GM10847 (cell line): ENCODE data around the gene TIGIT.

Experiments
- POLR2A ChIP-seq: IDR thresholded peaks from 2 replicates; pipeline ENCODE4 v1.6.1; 2011; ENCODE audit not compliant: insufficient read length; ENCODE audit errors: extremely low read depth

TIGIT gene

GRCh38 chr3:114332342-114333179 lies 38.7 kb downstream of the TIGIT start:
- TF ChIP-seq POLR2A = no peak

DNA sequence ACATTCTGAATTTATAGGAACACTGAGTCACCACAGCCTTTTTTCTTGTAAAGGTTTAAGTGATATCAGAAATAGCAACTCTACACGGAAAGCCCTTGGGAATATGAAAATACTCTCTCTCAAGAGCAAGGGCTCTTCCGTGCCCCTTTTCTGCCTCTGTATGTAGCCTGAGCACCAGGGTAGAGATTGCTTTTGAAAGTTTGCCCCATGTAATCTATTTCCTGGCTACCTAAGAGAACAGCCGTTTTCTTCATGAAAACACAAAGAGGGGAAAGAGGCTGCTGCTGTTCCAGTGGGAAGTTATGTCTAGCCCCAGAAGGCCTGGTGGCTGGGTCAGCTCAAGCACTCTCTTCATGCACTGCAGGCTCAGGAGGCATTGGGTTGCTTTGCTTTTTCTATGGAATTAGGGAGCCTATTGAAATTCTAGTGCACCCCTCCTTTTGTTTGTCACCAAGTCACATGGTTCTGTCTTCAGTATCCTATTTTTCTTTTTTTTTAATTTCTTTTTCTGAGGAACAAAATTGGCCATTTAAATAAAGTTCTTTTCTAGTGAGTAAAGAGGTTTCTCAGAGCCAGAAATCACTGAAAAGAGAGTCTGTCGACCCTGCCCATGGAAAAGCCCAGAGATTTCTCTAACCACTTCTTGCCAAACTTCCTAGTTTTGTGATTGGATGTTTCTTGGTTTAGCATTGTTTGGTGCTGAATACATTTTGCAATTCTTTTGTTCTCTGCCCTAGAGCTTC lies 39.5 kb downstream of the TIGIT start:
- TF ChIP-seq POLR2A = no peak

- TF ChIP-seq POLR2A = no peak
Measured at GRCh38 chr3:114333923-114334240, 40.1 kb downstream of the TIGIT start.

GRCh38 chr3:114336122-114336697 lies 42.4 kb downstream of the TIGIT start:
- TF ChIP-seq POLR2A = no peak

- no peak for TF ChIP-seq POLR2A
Measured at GRCh38 chr3:114336857-114337256, 43.0 kb downstream of the TIGIT start.

DNA sequence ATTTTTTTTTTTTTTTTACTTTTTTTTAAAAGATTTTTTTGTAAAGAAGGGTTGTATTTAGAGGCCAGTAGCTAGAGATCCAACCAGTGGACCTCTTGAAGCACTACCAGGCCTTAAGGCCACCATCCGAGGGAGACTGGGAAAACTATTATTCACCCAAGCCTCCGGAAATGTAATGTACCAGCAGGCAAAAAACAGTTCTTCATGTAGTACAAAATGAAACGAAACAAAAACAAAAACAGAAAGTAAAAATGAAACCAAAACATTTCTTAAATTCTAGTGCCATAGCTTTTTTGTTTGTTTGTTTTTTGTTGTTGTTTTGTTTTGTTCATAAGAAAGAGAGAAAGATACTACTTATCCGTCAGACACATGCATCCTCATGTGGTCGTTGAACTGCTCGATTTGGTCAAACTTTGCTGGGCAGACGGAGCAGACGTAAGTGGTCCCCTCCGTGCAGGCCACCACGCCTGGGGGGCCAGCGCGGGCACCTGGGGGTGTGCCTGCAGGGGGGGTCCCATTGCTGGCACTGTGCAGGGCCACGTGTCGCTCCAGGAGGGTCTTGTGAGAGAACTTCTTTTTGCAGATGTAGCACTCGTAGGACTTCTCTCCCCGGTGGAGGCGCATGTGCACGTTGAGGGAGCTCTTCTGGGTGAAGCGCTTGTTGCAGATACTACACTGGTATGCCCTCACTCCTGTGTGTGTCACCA lies 45.0 kb downstream of the TIGIT start:
- no peak for TF ChIP-seq POLR2A

GRCh38 chr3:114344492-114344891 lies 50.7 kb downstream of the TIGIT start:
- TF ChIP-seq POLR2A = no peak

- no peak for TF ChIP-seq POLR2A
Measured at GRCh38 chr3:114350271-114350670, 56.4 kb downstream of the TIGIT start.

- TF ChIP-seq POLR2A = no peak
Measured at GRCh38 chr3:114350690-114351089, 56.9 kb downstream of the TIGIT start.

DNA sequence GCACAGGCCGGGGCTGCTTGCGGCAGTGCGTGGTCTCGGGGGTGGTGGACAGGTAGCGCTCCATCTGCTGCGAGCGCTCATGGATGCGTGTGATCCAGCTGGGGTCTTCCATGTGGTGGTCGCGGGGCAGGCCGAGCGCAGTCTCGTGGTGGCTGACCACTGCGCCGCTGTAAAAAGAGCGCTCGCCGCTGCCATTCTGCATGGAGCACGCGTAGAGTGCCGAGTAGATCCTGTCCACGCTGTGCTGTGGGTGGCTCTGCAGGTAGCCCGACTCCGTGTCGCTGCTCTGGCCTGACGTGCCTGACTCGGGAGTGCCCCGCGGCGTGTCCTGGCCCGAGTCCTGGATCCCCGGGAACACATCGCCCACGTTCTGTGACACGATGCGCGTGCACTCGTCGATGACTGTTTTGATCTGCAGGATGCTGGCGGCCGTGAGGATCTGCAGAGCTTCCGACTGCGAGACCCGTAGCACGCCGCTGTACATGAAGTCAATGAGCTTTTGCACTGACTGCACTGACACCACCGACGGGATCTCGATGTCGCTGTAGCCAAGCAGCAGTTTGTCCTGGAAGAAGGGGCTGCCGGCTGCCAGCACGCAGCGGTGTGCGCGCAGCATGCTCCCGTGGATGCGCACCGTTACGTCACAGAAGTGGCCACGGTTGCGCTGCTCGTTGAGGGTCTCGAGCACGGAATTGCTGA lies 57.4 kb downstream of the TIGIT start:
- TF ChIP-seq POLR2A = no peak

DNA sequence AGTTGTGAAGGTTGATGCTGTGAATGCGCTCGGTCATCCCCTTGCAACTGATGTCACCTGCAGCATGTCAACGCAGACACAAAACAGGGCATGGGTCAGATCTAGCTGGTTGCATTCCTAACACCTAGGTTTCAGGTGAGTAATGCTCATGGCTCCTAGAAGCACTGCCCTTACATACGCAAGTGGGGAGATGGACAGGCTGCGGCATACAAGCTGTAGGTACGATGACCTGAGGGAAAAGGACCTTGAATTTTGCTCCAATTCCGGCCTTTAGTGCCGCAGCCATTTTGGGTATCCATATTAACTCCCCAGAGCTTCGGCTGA lies 58.0 kb downstream of the TIGIT start:
- no peak for TF ChIP-seq POLR2A

- TF ChIP-seq POLR2A = no peak
Measured at GRCh38 chr3:114355653-114356052, 61.8 kb downstream of the TIGIT start.

- no peak for TF ChIP-seq POLR2A
Measured at GRCh38 chr3:114356066-114356465, 62.2 kb downstream of the TIGIT start.

DNA sequence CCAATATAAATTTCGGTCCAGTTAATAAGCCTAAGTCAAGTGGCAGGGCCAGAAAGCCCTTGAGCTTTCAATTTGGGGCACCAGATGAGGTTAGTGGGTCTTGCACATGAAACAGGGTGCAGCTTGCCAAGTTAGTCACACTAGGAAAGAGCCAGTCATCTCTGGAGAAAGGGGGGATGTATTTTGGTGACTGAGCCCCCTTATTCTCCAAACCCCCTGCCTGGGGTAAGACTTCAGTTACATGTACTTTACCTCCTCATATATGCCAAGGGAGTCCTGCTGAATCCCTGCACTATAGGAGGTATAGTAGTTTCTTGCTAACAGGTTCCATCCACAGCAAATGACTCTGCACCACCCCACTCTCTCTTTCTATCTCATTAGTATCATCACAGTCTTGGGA lies 62.7 kb downstream of the TIGIT start:
- TF ChIP-seq POLR2A = no peak
